ENCODE measurements around the gene VENTX. TPM values are rescaled to one million over a fixed set of nuclear protein-coding genes. Genes with fewer than 3 reads are reported as not detected.
A peak's percentile ranks its signal among the peaks of the same experiment; 100 is the strongest.

The VENTX gene
- total RNA-seq, 1 experiment from 2014 or later = 28.0 TPM

DNA sequence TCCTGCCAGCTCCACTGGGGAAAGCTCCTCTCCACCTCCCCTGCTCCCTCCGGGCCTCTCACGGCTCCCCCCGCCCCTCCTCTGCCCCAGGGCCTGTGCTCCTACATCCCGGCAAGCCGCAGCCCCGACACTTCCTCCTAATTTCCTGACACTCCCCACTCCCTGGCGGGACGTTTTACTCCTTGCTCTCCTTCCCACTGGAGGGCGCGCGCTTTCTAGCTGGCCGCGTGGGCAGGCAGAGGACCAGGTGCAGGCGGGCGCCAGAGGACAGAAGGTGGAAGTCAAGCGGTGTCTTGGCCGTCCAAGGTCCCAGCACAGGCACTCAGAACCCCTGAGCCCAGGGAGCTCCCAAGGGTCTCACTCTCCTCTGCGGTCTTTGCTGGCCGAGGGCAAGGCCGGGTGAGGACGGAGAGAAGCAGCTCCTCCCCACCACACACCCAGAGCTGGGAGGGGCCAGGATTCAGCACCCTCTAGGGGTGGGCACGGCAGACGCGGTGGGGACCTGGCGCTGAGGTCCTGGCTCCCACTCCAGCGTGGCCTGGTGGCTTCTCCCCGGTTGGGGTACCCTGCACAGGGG, 19.9 kb downstream of the VENTX start (continued):
- TF ChIP-seq, protein P1, sequence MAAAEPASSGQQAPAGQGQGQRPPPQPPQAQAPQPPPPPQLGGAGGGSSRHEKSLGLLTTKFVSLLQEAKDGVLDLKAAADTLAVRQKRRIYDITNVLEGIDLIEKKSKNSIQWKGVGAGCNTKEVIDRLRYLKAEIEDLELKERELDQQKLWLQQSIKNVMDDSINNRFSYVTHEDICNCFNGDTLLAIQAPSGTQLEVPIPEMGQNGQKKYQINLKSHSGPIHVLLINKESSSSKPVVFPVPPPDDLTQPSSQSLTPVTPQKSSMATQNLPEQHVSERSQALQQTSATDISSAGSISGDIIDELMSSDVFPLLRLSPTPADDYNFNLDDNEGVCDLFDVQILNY (CRISPR knock-in tag; IDR thresholded peaks at IDR 0.05) = no peak
- no peak for TF ChIP-seq NR1H2 (CRISPR knock-in tag; IDR thresholded peaks at IDR 0.05)

DNA sequence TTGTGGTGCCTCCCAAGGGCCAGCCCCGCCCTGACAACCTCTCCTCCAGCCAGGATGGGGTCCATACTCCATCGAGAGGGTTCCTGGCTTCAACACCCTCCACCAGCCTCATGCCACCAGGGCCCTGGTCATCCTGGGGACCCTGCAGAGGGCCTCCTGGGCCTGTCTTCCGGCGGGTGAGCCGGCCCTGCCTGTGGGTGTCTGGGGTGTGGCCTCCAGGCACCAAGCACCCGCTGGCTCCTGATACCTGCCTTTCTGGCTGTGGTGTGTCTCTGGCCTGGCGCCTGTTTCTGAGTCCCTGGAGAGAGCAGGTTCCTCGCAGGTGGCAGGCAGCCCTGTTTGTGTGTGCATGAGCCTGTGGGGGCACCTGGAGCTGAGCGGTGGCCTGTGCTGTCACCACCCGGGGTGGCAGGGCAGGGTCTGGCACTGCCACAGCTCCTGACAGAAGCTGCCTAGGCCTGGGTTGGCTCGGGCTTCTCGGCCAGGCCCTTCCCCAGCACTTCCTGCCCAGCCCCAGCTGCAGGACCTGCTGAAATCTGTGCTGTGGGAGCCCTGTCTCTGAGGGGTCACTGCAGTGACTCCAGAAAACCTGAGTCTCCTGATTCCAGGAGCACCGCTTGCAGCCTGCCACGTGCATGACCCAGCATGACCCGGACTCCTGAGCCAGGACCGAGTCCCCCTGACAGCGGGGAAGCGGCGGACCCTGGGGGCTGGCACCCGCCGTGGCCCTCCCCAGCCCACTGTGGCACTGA, 20.6 kb downstream of the VENTX start:
- no peaks in the 10 kb centered on the region for H3K9me3 Mint-ChIP-seq

DNA sequence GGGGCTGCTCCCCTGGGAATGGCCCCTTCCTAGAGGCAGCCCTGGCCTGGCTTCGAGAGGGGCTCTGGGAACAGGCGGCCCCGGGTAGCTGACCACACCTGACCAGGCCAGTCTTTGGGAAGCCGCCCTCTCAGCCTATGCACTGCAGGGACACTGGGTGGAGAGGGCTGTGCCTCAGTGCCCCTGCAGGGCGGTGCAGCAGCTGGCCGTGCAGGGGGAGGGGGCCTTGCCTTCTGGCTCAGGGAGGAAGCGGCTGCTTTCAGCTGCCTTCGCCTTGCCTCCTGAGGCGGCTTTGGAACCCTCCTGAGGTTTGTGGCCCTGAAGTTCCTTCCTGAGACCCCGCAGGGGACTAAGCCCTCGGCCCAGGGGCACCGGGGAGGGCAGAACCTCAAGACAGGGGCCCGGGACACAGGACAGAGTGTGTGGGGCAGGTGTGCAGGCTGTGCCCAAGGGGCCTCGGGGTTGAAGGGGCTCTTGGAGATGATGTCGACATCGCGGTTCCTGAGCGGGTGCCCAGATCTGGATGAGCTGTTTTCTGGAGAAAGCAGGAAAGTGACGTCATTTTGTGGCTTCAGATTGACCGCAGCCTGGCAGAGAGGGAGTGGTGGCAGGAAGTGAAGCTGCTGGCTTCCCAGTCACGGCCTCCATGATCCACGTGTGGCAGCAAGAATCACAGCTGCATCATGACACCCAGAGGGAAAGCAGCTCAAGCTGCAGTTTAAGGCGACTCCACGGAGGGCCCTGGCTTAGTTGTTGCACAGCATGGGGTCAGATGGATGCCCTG, 21.4 kb downstream of the VENTX start:
- DNase-seq (ENCODE audit: low spot score) (no peak), ATAC-seq (no peak)
- Mint-ChIP-seq H3K4me3 (peak overlapping the region; percentile 23; the same call in 1 of the 2 replicates), H3K27ac (no peak overlapping the region), H3K9me3 (no peaks in the 10 kb centered on the region), H3K36me3 (no peaks in the 10 kb centered on the region), H3K4me1 (peaks cover 13% of the 10 kb centered on the region), H3K27me3 (ENCODE audit: low read depth) (peaks cover 17% of the 10 kb centered on the region)
- TF ChIP-seq ZNF121 (CRISPR knock-in tag; IDR thresholded peaks at IDR 0.05) = no peak
- TF ChIP-seq ZNF423 (CRISPR knock-in tag; IDR thresholded peaks at IDR 0.05) = no peak
- TF ChIP-seq, protein P2, sequence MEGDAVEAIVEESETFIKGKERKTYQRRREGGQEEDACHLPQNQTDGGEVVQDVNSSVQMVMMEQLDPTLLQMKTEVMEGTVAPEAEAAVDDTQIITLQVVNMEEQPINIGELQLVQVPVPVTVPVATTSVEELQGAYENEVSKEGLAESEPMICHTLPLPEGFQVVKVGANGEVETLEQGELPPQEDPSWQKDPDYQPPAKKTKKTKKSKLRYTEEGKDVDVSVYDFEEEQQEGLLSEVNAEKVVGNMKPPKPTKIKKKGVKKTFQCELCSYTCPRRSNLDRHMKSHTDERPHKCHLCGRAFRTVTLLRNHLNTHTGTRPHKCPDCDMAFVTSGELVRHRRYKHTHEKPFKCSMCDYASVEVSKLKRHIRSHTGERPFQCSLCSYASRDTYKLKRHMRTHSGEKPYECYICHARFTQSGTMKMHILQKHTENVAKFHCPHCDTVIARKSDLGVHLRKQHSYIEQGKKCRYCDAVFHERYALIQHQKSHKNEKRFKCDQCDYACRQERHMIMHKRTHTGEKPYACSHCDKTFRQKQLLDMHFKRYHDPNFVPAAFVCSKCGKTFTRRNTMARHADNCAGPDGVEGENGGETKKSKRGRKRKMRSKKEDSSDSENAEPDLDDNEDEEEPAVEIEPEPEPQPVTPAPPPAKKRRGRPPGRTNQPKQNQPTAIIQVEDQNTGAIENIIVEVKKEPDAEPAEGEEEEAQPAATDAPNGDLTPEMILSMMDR (IDR thresholded peaks at IDR 0.05) = no peak
- TF ChIP-seq NR1H2 (CRISPR knock-in tag; IDR thresholded peaks at IDR 0.05) = no peak
- TF ChIP-seq NR3C1 (CRISPR knock-in tag; conservative IDR thresholded peaks at IDR 0.05; ENCODE audit: low read depth) = no peak
- TF ChIP-seq, protein P3, sequence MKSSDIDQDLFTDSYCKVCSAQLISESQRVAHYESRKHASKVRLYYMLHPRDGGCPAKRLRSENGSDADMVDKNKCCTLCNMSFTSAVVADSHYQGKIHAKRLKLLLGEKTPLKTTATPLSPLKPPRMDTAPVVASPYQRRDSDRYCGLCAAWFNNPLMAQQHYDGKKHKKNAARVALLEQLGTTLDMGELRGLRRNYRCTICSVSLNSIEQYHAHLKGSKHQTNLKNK (CRISPR knock-in tag; IDR thresholded peaks at IDR 0.05) = no peak
- CTCF ChIA-PET = interaction anchor here (2.3 to 5.0 kb wide), 4 partner anchors 12 to 131 kb away, joined by 8 to 61 read pairs (median 14); no protein-coding TSS in a partner anchor
- POLR2A ChIA-PET = no interaction called here

More for the DNA sequence above, 20.6 kb downstream of the VENTX start:
- POLR2A ChIA-PET = interaction anchor here (0.7 kb wide), 1 partner anchor 11 kb away, joined by 3 read pairs; no protein-coding TSS in a partner anchor
- Mint-ChIP-seq H3K36me3 (no peaks in the 10 kb centered on the region), H3K27ac (no peak overlapping the region), H3K4me1 (peaks cover 13% of the 10 kb centered on the region), H3K27me3 (ENCODE audit: low read depth) (peaks cover 10% of the 10 kb centered on the region), H3K4me3 (no peak overlapping the region)
- no peak for DNase-seq (ENCODE audit: low spot score)
- CTCF ChIA-PET = interaction anchor here (0.6 to 5.0 kb wide), 12 partner anchors 9 to 320 kb away, joined by 3 to 61 read pairs (median 6); partner anchors contain the start of gene KNDC1
- TF ChIP-seq, protein P4, sequence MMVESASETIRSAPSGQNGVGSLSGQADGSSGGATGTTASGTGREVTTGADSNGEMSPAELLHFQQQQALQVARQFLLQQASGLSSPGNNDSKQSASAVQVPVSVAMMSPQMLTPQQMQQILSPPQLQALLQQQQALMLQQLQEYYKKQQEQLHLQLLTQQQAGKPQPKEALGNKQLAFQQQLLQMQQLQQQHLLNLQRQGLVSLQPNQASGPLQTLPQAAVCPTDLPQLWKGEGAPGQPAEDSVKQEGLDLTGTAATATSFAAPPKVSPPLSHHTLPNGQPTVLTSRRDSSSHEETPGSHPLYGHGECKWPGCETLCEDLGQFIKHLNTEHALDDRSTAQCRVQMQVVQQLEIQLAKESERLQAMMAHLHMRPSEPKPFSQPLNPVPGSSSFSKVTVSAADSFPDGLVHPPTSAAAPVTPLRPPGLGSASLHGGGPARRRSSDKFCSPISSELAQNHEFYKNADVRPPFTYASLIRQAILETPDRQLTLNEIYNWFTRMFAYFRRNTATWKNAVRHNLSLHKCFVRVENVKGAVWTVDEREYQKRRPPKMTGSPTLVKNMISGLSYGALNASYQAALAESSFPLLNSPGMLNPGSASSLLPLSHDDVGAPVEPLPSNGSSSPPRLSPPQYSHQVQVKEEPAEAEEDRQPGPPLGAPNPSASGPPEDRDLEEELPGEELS (CRISPR knock-in tag; IDR thresholded peaks at IDR 0.05) = 0 out of 2 replicates have a peak, but pooled peaks have one; percentile 14
- no peak for TF ChIP-seq KAT7 (CRISPR knock-in tag; IDR thresholded peaks at IDR 0.05; ENCODE audit: borderline replicate concordance)
- no peak for ATAC-seq

DNA sequence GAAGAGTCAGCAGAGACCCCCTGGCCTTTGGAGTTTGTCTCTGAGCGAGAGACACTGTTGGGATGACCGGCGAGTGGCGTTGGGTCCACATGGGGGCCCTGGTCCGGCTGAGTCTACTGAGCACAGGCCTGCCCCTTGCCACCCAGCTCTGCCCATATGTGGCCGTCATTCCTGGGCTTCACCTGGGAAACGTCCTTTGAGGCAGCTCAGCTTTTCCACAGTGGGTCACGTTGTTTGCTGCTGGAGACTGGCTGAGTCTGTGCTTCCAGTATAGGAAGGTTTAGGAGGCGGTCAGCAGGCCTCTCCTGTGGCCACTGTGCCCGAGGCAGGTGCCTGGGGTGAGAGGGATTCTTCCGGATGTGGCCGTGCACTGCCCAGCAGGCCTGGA, 21.9 kb downstream of the VENTX start:
- Mint-ChIP-seq H3K36me3 (no peaks in the 10 kb centered on the region), H3K4me1 (peaks cover 13% of the 10 kb centered on the region), H3K27me3 (ENCODE audit: low read depth) (peaks cover 19% of the 10 kb centered on the region), H3K4me3 (peak overlapping the region; percentile 66; the same call in 1 of the 2 replicates), H3K27ac (no peak overlapping the region), H3K9me3 (no peaks in the 10 kb centered on the region)
- TF ChIP-seq SOX15 (CRISPR knock-in tag; IDR thresholded peaks at IDR 0.05) (no peak), JAZF1 (CRISPR knock-in tag; IDR thresholded peaks at IDR 0.05) (no peak)
- CTCF ChIA-PET = interaction anchor here (5.0 kb wide), 1 partner anchor 13 kb away, joined by 61 read pairs; no protein-coding TSS in a partner anchor
- ATAC-seq = no peak
- POLR2A ChIA-PET = no interaction called here
- no peak for DNase-seq (ENCODE audit: low spot score)
